NCI-H2029 treated with DMSO at 0.1 percent for 48 hours (cell line): Measurements from ENCODE around the gene ZNF274.
"Not testable (repeated sequence)": the region's sequence is repeated elsewhere in the genome, so short reads cannot be mapped to it uniquely, and the experiment has no call there.

Source experiments
- DNase-seq: peaks from one replicate; lab custom pipeline; 2025; lab: John Stamatoyannopoulos, UW

ZNF274 gene

DNA sequence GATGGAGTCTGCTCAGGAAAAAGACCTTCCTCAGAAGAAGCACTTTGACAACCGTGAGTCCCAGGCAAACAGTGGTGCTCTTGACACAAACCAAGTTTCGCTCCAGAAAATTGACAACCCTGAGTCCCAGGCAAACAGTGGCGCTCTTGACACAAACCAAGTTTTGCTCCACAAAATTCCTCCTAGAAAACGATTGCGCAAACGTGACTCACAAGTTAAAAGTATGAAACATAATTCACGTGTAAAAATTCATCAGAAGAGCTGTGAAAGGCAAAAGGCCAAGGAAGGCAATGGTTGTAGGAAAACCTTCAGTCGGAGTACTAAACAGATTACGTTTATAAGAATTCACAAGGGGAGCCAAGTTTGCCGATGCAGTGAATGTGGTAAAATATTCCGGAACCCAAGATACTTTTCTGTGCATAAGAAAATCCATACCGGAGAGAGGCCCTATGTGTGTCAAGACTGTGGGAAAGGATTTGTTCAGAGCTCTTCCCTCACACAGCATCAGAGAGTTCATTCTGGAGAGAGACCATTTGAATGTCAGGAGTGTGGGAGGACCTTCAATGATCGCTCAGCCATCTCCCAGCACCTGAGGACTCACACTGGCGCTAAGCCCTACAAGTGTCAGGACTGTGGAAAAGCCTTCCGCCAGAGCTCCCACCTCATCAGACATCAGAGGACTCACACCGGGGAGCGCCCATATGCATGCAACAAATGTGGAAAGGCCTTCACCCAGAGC is 29.6 kb downstream of the ZNF274 start:
- DNase-seq = no peak

DNA sequence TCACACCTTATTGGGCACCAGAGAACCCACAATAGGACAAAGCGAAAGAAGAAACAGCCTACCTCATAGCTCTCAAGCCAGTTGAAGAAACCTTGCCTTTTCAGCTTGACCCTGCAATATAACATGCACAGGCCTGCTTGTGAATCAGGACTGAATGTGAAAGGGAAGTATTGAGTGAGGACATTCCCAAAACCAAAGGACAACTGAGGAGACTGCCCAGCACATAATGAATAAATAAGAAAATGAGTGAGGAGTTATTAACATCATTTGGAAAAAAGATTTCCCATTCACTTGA is 30.2 kb downstream of the ZNF274 start:
- DNase-seq = no peak

DNA sequence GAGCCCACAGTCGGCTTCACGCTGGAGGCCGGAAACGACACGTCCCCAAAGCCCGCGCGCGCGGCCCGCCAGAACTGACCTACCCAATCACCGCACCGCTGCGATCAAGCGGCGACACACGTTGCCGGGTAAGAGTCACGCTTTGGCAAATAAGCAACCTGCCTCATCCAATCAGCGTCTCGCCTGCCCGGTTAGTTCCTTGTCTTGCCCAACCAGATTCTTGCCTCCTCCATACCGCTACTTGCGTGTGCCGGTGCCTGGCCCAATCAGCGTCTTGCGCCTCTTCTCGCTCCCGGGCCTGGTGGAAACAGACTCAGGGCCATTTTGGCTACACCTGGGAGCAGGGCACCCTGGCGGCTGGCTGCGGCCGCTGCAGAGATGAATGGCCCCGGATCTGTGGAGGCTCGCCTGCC is 34.2 kb downstream of the ZNF274 start:
- DNase-seq = no peak

DNA sequence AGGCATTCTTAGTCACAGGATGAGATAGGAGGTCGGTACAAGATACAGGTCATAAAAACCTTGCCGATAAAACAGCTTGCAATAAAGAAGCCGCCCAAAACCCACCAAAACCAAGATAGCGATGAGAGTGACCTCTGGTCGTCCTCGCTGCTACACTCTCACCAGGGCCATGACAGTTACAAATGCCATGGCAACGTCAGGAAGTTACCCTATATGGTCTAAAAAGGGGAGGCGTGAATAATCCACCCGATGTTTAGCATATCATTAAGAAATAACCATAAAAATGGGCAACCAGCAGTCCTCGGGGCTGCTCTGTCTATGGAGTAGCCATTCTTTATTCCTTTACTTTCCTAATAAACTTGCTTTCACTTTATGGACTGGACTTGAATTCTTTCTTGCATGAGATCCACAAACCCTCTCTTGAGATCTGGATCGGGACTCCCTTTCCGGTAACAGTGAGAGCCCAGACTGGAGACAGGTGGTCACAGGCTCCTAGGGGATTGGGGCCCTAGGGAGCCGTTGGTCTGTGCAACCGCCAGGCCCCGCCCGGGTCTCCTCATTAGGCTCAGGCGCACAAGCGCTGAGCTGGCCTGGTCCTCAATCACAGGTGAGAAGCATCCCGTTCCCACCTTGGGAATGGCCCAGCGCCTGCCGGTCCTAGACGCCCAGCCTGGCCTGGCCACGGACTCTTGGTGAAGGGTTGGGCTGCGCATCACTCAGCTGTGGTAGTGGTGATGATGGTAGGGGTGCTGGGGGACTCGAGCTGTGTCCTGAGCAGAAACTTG is 34.9 kb downstream of the ZNF274 start:
- DNase-seq = no peak

DNA sequence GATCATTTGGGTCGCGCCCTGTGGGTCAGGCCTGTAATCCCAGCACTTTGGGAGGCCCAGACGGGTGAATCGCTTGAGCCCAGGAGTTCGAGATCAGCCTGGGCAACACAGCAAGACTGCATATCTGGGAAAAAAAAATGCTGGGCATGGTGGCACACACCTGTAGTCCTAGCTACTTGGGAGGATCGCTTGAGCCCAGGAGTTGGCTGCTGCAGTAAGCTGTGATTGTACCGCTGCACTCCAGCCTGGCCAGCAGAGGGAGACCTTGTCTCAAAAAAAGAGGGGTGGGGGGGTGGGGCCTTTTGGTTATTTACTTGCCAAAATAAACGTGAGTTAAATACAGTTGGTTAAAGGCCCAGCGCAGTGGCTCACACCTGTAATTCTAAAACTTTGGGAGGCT is 36.0 kb downstream of the ZNF274 start:
- no peak for DNase-seq

DNA sequence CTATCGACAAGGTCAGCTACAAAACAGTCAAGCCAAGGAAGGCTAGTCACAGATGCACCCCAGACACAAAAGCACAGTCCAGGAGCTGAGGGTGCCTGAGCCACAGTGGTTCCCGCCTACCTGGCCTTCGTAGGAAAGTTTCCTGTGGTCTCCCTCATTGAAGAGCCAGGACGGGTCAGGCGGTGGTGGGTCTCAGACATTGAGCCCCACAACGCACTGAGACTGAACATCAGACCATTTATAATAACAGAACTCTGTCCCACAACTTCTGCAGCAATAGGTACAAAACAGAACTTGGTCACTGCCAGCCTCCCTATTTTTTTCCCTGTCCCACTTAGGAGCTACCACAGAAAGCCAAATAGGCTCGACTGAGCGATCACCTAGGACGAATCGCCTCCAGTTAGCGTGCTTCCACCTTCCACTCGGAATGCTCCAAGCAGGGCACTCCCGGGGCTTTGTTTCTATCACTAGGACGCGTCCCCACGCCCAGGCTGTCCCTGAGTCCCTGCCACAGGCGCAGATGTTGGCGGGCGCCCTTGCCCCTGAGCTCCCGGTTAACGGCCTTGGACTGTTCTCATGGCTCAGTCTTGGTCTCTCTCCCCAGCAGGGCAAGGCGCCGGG is 45.2 kb downstream of the ZNF274 start:
- no peak for DNase-seq

DNA sequence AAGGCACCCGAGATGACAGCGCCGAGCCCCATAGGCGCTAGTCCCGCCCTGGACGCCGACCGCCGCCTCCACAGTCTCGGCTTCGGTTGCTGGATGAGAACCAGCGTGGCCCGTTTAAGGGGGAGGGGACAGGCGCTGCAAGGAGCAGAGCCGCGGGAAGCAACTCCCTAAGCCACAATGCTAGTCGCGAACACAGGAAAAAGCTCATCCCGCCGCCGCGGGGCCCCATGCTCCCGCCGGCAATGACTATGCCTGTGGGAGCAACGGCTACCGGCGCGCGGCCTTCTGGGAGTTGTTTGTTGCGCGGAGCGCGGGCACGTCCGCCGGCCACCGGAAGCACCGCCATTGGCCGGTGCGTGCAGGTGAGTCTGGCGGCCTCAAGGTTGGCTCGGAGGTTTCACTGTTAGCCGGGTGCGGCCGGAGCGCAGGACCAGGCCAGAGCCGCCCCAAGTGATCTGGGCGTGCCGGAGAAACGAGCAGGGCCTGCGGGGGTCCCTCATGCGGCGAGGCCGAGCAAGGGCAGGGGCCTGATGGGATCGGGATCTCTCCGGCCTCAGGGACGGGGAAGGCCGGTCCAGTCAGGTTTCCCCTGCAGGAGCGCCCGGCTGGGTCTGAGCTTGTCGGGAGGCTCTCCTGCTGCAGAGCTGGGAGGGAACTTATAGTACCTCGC is 45.9 kb downstream of the ZNF274 start, which contains the start of gene ZNF544:
TSS of gene ZNF544 (plus strand) at position 330 of the 670 bp plus-strand sequence. CDS start 15,110 bp downstream, outside the sequence.
- DNase-seq = peak; percentile 39

DNA sequence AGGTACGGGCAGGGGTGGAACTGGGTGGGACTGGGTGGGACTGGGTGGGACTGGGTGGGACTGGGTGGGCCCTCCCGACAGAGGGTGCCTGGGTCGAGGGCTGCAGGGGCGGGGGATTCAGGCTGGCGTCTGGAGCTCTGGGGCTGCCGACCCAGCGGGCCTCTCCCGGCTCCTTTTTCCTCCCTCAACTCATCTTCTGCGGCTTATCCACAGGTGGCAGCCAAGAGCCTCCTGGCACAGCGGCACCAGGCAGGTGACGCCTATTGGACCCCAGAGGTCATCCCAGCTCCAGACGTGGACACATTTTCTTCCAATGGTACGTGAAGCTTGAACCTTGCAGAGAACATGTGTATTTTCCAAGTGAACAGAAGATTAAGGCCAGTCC is 46.4 kb downstream of the ZNF274 start:
- DNase-seq = no peak

DNA sequence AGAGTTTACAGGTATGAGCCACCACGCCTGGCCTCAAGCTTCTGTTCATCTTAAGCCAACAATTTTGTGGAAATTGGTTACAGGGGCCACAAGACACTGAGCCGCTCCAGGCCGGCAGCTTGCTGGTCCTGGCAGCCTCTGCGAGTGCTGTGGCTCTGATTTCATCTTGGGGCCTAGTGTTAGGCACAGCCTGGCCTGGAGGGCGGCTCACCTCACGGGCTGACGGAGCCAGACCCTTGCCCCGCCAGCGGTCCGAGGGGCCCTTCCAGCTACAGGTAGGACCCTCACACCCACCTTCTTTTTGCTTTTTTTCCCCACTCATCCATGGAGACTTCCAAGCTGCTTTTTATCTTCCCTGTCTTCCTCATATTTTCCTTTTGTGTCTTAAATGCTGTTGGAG is 54.5 kb downstream of the ZNF274 start:
- no peak for DNase-seq

DNA sequence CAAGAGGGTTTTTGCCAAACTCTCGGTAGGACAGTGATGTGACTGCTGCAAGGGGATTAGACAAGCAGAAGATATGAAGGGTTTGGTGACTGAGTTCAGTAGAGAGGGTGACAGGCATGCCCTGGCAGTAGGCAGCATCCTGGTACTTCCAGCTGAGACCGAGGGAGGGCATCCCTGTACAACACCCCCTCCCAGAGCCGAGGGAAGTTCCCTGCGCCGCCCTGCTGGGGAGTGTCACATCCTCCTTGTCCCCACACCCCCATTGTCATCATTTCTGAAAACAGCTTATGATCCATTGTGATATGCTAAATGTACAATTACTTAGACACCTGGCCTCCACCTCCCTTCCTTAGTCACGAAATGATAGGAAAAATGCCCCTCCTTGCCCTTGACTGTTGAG is 60.5 kb downstream of the ZNF274 start:
- DNase-seq = no peak

DNA sequence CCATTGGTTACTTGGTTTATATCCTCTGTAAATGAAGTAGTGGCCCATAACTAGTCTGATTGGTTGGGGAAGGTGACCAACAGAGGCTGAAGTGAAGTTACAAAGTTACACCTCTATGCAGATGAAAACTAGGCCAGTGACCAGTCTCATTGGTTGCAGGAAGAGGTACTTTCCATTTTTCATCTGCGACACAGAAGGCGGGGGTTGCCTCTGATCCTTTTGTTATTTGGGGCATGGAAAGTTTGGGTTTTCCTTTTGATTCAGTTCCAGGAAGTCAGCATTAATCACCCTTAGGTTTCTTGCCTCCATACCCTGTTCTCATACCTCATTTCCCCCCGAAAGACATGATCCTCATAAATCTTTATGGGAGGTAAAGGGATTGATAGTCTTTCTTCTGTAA is 66.0 kb downstream of the ZNF274 start:
- DNase-seq = no peak

DNA sequence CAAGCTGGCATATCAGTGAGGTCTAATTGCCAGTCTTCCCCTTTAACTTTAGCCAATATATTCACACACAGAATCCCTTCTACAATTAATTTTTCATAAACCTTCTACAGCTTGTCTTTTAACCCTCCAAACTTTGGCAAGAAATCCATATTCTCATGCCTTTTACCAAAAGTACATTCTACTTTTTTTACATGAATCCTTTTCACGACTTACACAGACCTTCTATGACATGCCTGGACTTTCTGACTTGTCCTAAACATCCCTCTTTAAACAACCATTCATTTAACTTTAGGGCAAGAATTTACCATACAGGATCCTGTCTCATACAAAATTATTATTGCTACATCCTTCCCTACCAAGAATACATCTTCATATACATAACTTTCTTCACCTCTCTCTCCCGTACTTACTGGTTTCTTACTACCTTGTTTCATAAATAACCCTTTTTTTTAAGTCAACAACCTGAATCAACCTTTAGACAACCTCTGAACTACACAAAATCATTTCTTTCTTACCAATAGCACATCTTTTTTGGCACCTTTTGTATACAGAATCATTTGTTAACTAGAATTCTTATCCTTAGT is 69.3 kb downstream of the ZNF274 start:
- DNase-seq = no peak

DNA sequence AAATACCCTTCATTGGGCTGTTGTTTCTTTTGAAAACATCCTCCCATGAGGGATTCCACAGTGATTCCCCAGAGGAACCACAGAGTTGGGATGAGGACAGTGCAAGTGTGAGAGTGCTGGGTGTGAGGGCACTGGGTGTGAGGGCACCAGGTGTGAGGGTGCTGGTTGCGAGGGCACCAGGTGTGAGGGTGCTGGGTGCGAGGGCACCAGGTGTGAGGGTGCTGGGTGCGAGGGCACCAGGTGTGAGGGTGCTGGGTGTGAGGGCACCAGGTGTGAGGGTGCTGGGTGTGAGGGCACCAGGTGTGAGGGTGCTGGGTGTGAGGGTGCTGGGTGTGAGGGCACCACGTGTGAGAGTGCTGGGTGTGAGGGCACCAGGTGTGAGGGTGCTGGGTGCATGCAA is 75.4 kb downstream of the ZNF274 start:
- DNase-seq = not testable (repeated sequence)

DNA sequence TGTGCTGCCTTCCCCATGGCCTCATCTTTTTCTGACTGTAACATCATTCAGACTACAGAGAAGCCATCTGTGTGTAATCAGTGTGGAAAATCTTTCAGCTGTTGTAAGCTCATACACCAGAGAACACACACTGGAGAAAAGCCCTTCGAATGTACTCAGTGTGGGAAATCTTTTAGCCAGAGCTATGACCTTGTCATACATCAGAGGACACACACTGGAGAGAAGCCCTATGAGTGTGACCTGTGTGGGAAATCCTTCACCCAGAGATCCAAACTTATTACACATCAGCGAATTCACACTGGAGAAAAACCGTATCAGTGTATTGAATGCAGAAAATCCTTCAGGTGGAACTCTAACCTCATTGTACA is 78.7 kb downstream of the ZNF274 start:
- no peak for DNase-seq

DNA sequence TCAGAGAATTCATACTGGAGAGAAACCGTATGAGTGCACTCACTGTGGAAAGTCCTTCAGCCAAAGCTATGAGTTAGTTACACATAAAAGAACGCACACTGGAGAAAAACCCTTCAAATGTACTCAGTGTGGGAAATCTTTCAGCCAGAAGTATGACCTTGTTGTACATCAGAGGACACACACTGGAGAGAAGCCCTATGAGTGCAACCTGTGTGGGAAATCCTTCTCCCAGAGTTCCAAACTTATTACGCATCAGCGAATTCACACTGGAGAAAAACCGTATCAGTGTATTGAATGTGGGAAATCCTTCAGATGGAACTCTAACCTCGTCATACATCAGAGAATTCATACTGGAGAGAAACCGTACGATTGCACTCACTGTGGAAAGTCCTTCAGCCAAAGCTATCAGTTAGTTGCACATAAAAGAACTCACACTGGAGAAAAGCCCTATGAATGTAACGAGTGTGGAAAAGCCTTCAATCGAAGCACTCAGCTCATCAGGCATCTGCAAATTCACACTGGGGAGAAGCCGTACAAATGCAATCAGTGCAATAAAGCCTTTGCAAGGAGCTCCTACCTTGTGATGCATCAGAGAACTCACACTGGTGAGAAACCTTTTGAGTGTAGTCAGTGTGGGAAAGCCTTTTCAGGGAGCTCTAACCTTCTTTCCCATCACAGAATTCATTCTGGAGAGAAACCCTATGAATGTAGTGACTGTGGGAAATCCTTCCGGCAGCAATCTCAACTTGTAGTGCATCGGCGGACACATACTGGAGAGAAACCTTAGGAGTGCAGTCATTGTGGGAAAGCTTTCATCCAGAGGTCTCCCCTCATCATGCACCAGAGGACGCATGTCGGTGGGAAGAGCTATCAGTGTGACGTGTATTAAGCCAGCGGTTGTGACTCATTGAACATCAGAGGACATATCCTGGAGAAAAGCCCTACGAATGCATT is 79.4 kb downstream of the ZNF274 start:
- DNase-seq = no peak

DNA sequence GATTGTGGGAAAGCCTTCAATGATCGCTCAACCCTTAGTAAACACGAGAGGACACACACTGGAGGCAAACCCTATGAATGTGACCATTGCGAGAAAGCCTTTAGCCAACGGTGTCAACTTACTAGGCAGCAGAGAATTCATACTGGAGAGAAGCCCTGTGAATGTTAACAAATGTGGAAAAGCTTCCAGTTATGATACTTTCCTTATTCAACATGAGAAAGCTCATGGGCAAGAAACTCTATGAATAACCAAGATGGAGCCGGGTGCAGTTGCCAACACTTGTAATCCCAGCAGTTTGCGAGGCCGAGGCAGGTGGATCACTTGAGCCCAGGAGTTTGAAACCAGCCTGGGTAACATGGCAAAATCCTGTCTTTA is 80.0 kb downstream of the ZNF274 start:
- DNase-seq = no peak
